OCI-LY7 (cell line): Measurements from ENCODE around the gene IL1RAPL2. TPM values are rescaled to one million over a fixed set of nuclear protein-coding genes. Genes with fewer than 3 reads are reported as not detected.

Source experiments
- BruUV-seq: library from RNA; stranded (reverse); fragments of 400-500 nt; replicated peaks from 2 replicates; lab custom pipeline; 2021; lab: Mats Ljungman, UMichigan
- CTCF ChIA-PET: fragments of 300-600 bp; sonication (Branson Sonifier 250); formaldehyde crosslinking; loops from one replicate; lab custom pipeline; 2022; ENCODE audit warnings: antibody characterized with exemption; ENCODE audit not compliant: unreplicated experiment; lab: Charles Lee
- POLR2A ChIA-PET: fragments of 300-600 bp; sonication (Branson Sonifier 250); formaldehyde crosslinking; loops from one replicate; lab custom pipeline; 2022; ENCODE audit warnings: antibody characterized with exemption; lab: Charles Lee
- DNase-seq: peaks from one replicate; pipeline ENCODE4 v3.0.0-alpha.2; 2015; ENCODE audit warnings: low spot score
- H2AFZ ChIP-seq: fragments of 200-600 bp; sonication (generic), shearing (Covaris generic); 2 replicates; pipeline ENCODE4 v1.6.1; 2014; ENCODE audit warnings: mild to moderate bottlenecking, antibody characterized with exemption, low read length, moderate library complexity
- H3K27ac ChIP-seq: fragments of 200-600 bp; sonication (generic); 2 replicates; pipeline ENCODE4 v1.5.1; 2014; ENCODE audit warnings: mixed run types, low read depth, mild to moderate bottlenecking, moderate library complexity, low read length, inconsistent platforms; ENCODE audit not compliant: poor library complexity, severe bottlenecking
- H3K36me3 ChIP-seq: fragments of 200-600 bp; sonication (generic); 2 replicates; pipeline ENCODE4 v1.6.1; 2014; ENCODE audit warnings: mild to moderate bottlenecking, antibody characterized with exemption, low read length, moderate library complexity, mixed read lengths; ENCODE audit not compliant: insufficient read depth
- H3K4me1 ChIP-seq: fragments of 200-600 bp; sonication (generic); 2 replicates; pipeline ENCODE4 v1.5.1; 2014; ENCODE audit warnings: mild to moderate bottlenecking, low read length; ENCODE audit not compliant: insufficient read depth, poor library complexity, severe bottlenecking
- H3K4me2 ChIP-seq: fragments of 200-600 bp; sonication (generic); 2 replicates; pipeline ENCODE4 v1.6.1; 2014; ENCODE audit warnings: mild to moderate bottlenecking, low read length
- H3K4me3 ChIP-seq: fragments of 200-600 bp; sonication (generic); 2 replicates; pipeline ENCODE4 v1.5.1; 2014; ENCODE audit warnings: mild to moderate bottlenecking, low read depth, low read length; ENCODE audit not compliant: poor library complexity, severe bottlenecking
- H3K79me2 ChIP-seq: fragments of 200-600 bp; sonication (generic); 2 replicates; pipeline ENCODE4 v1.6.1; 2016; ENCODE audit warnings: low read depth, mild to moderate bottlenecking, low read length, moderate library complexity, mixed read lengths; ENCODE audit not compliant: insufficient read depth
- H3K9me2 ChIP-seq: fragments of 200-600 bp; sonication (generic); 2 replicates; pipeline ENCODE4 v1.6.1; 2016; ENCODE audit warnings: mild to moderate bottlenecking, low read length, mixed read lengths; ENCODE audit not compliant: insufficient read depth
- H3K9me3 ChIP-seq: fragments of 200-600 bp; sonication (generic); 2 replicates; pipeline ENCODE4 v1.6.1; 2014; ENCODE audit warnings: mild to moderate bottlenecking, mixed run types, low read length, mixed read lengths
- H4K20me1 ChIP-seq: fragments of 200-600 bp; sonication (generic); 2 replicates; pipeline ENCODE4 v1.6.1; 2014; ENCODE audit warnings: mild to moderate bottlenecking, antibody characterized with exemption, low read length, moderate library complexity, mixed read lengths; ENCODE audit not compliant: insufficient read depth
- CTCF ChIP-seq: fragments of 200-600 bp; sonication (generic); conservative IDR thresholded peaks from 2 replicates; pipeline ENCODE4 v1.5.1; 2014; ENCODE audit warnings: mild to moderate bottlenecking, antibody characterized with exemption, low read length, moderate library complexity, mixed read lengths
- EZH2phosphoT487 ChIP-seq: fragments of 200-600 bp; sonication (generic); IDR thresholded peaks from 2 replicates; pipeline ENCODE4 v1.6.1; 2018; ENCODE audit warnings: low read depth, borderline replicate concordance, mild to moderate bottlenecking, mixed run types, antibody characterized with exemption, low read length, moderate library complexity, mixed read lengths
- intact Hi-C: fragments of 100-400 bp; cut with micrococcal nuclease; formaldehyde crosslinking; loops from one replicate; pipeline ENCODE4 v1.10.0; 2022; ENCODE audit not compliant: unreplicated experiment
- total RNA-seq, 2 experiments: library from RNA; depleted of rRNA in 1 of 2; stranded (reverse); fragments of >200 nt in 1 of 2; shearing (Covaris generic) in 1 of 2; gene quantifications; 2 replicates each; pipeline ENCODE4 v1.2.3, GENCODE V29; 2014 to 2022

The IL1RAPL2 gene
- total RNA-seq, 2 experiments from 2014 or later: not detected

DNA sequence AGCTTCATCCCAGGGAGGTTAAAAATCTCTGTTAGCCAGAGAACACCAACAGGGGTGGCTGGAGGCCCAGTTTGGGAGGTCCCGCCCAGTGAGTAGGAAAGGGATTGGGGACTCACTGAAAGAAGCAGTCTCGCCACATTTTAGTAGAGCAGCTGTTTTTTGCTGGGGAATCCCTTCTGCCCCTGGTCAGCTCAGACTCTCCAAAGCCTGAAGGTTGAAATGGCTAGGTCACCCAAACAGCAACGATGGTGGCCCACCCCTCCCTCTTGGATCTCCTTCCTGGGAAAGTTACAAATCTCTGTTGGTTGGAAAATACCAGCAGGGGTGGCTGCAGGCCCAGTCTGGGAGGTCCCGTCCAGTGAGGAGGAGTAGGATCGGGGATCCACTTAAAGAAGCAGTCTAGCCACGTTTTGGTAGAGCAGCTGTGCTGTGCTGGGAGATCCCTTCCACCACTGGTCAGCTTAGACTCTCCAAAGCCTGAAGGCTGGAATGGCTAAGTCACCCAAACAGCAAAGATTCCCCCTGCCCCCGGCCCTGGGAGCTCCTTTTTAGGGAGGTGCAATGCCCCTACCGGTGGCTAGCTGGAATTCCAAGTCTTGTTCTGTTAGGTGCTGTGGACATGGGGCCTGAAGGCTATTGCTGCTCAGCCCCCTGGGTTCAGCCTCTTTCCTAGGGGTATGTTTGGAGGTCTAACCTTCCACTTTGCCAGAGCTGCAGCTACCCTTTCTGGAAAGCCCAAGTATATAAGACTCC, 694.5 kb downstream of the IL1RAPL2 start:
- H3K36me3 ChIP-seq: no peaks in the 10 kb centered on the region
- no peaks in the 10 kb centered on the region for H3K9me3 ChIP-seq
- intact Hi-C loops: no loop called here
- H3K27ac ChIP-seq: no peak overlapping the region
- no peak overlapping the region for H3K4me3 ChIP-seq
- H3K4me2 ChIP-seq: no peak overlapping the region
- POLR2A ChIA-PET: no interaction called here
- H3K4me1 ChIP-seq: no peaks in the 10 kb centered on the region
- no peaks in the 10 kb centered on the region for H3K9me2 ChIP-seq
- DNase-seq: no peak
- TF ChIP-seq CTCF: no peak
- TF ChIP-seq EZH2phosphoT487: no peak
- H4K20me1 ChIP-seq: no peaks in the 10 kb centered on the region
- CTCF ChIA-PET: no interaction called here
- no peak overlapping the region for H2AFZ ChIP-seq
- BruUV-seq: no TSS peak
- no peaks in the 10 kb centered on the region for H3K79me2 ChIP-seq

GRCh38 chrX:105263171-105263570, 697.2 kb downstream of the IL1RAPL2 start:
- CTCF ChIA-PET: no interaction called here
- H4K20me1 ChIP-seq: no peaks in the 10 kb centered on the region
- intact Hi-C loops: no loop called here
- H3K4me2 ChIP-seq: no peak overlapping the region
- no peaks in the 10 kb centered on the region for H3K9me3 ChIP-seq
- H3K9me2 ChIP-seq: no peaks in the 10 kb centered on the region
- H3K4me3 ChIP-seq: no peak overlapping the region
- no peak overlapping the region for H2AFZ ChIP-seq
- DNase-seq: no peak
- no peak for TF ChIP-seq CTCF
- TF ChIP-seq EZH2phosphoT487: no peak
- H3K36me3 ChIP-seq: no peaks in the 10 kb centered on the region
- POLR2A ChIA-PET: no interaction called here
- no peaks in the 10 kb centered on the region for H3K4me1 ChIP-seq
- H3K79me2 ChIP-seq: no peaks in the 10 kb centered on the region
- no peak overlapping the region for H3K27ac ChIP-seq
- BruUV-seq: no TSS peak

DNA sequence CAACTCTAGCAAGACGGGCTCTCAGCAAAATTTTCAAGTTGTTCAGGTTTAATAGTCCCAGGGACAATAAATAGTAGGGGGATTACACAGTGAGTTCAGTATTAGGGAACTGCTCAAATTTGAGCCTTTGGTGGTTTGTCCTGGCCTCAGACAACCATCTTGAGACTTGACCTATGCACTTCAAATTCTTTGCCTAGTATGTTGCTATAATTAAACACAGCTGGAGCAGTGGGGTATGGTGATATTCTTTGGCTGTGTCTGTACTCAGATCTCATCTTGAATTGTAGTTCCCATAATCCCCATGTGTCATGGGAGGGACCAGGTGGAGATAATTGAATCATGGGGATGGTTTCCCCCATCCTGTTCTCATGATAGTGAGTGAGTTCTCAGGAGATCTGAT, 697.8 kb downstream of the IL1RAPL2 start:
- Histone ChIP-seq H3K4me1 (no peaks in the 10 kb centered on the region), H3K36me3 (no peaks in the 10 kb centered on the region), H2AFZ (no peak overlapping the region), H4K20me1 (no peaks in the 10 kb centered on the region), H3K4me3 (no peak overlapping the region), H3K27ac (no peak overlapping the region), H3K4me2 (no peak overlapping the region), H3K9me3 (no peaks in the 10 kb centered on the region), H3K9me2 (no peaks in the 10 kb centered on the region), H3K79me2 (no peaks in the 10 kb centered on the region)
- no peak for DNase-seq
- ChIA-PET CTCF (no interaction called here), POLR2A (no interaction called here)
- intact Hi-C loops: no loop called here
- TF ChIP-seq CTCF (no peak), EZH2phosphoT487 (no peak)
- BruUV-seq: no TSS peak
